OCI-M2 (cell line): ENCODE measurements around the gene MMP24OS.

ENCODE experiments used
- DNase-seq: peaks from one replicate; lab custom pipeline; 2025; ENCODE audit not compliant: unreplicated experiment; lab: John Stamatoyannopoulos, UW

The MMP24OS gene

DNA sequence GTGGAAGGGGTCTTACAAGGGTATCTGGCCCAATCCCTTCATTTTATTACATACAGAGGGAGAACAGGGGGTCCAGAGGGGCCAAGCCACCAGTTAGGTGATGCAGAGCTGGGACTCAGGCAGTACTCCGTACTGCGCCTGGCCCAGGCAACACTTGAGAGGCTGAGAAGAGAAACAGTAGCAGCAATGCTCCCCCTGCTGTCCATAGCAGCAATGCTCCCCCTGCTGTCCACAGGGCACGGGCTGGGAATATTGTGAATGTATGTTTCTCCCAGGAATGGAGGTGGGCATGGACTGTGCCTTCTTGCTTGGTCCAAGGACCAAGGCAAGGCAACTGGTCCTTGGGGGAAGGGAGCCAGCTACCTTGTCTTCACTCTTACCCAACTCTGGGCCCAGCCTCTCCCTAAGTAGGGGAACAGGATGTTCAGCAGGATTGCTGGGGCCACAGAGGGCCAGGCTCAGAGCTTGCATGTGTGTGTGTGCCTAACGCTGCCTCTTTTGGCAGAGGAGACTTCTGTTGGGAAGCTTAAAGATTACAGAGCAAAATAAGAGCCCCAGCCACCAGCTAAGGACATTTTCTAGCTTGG, 29.1 kb upstream of the MMP24OS start:
- DNase-seq: no peak

- DNase-seq: no peak
Observed at GRCh38 chr20:35305682-35306556, 28.0 kb upstream of the MMP24OS start.

- DNase-seq: no peak
Observed at GRCh38 chr20:35304956-35305355, 27.0 kb upstream of the MMP24OS start.

- peak; percentile 61 for DNase-seq
Observed at GRCh38 chr20:35303735-35304491, 26.0 kb upstream of the MMP24OS start.

GRCh38 chr20:35303382-35303734, 25.4 kb upstream of the MMP24OS start:
- DNase-seq: no peak

DNA sequence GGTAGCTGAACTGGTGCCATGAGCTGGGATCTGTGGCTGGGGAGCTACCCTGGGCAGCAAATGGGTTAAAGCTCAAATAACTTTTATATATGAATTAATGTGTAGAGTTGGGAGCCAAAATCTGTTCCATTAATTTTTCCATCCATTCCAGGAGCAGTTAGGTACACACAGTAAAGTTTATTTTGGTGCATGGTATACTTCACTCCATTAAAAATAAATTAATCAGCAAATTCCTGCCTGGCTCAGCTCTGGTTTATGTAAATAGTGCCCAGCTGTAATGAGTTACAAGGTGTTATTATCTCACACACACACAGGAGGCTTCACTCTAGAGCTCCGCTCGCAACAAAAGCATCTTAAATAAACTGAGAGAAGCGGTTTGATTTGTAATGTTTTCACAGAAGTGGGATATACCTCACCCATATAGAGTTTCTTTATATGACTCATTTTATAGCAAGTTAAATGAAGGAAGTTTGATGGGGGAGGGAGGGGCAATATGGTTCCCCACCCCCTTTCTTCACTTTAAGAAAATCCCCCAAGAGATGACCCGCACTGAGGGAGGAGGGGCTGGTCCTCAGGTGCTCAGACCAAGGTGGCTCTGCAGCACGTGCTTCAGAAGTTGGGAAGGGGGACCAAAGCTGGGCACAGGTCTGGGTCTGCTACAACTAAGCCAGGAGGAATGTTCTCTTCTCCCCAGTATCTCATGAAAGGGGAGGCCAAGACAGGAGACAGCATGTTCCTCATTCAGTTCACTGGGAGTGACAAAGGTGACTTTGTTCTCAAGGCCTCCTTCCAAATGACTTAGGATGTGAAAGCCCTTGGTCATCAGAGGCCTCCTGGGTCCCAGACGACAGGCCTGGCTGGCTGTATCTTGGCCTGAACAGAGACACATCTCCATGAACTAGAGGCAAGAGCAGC, 24.8 kb upstream of the MMP24OS start:
- DNase-seq: no peak

DNA sequence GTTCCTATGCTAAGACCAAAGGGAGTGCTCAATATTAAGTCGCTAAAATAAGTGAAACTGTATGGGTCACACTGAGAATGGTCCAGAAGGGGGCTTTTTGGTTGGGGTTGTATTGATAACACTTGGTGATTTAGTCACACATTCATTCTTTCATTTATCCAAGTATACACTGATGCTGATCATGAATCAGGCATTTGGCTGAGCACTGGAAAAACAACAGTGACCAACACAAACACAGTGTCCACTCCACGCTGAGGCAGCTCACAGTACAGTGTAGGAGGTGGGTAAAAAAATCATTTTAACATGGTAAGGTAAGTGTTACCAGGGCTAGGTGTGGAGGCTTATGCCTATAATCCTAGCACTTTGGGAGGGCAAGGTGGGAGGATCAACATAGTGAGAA, 23.5 kb upstream of the MMP24OS start:
- no peak for DNase-seq

GRCh38 chr20:35300469-35301262, 22.7 kb upstream of the MMP24OS start:
- DNase-seq: no peak

- DNase-seq: no peak
Observed at GRCh38 chr20:35299780-35300179, 21.9 kb upstream of the MMP24OS start.

- DNase-seq: no peak
Observed at GRCh38 chr20:35298264-35298663, 20.3 kb upstream of the MMP24OS start.

DNA sequence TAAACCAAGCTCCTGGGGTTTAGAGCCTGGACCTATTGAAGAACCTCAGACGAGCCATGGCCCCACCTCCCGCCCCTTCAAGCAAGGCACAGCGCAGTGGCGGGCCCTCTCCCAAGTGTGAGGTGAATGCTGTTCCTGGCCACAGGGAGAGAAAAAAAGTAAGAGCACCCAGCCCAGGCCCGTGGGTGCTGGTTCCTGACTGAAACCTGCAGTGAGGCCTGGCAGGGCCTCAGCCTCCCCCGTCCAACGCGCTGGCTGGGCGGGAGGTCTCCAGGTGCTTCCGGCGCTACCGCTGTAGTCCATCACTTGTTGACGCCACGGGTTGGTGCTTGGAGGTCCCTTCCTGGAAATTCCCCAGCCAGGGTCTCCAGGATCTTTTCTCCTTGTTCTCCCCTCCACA, 19.8 kb upstream of the MMP24OS start:
- no peak for DNase-seq

DNA sequence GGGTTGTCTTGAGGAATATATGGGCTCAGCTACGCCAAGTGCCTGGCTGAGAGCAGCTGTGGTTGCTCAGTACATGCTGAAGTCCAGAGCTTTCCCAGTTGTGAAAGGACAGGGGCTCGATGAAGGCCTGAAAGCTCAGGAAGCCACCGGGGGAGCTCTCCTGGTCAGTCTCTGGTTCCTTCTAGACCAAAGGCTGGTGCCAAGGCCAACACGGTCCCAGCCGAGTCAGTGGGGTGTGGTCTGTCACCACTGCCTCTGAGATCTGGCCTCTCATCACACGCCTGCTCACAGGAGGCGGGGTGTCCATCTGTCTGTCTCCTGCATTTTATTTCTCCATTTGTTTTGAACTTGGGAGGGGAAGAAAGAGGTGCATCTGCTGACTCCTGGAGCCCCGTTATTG, 19.2 kb upstream of the MMP24OS start:
- no peak for DNase-seq

DNA sequence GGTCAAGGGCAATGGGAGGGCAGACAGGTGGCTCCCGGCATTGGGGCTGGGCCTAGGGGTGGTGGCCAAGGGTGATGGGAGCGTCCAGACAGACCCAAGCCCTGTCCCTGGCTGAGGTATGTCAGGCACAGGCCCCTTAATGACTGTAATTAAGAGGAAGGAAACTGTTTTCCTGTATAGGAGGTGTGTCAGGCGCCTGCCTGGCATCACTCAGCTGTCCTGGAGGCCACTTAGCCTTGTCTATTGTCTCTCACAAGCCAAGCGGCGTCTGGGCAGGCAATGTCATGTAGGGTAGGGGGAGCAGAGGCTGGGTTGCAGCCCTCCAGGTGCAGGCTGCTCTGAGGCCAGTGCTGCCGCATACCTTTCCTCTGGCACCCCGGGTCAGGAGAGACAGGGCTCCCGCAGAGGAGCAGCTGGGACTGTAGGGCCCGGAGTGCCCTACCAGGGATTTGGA, 18.2 kb upstream of the MMP24OS start:
- DNase-seq: no peak

DNA sequence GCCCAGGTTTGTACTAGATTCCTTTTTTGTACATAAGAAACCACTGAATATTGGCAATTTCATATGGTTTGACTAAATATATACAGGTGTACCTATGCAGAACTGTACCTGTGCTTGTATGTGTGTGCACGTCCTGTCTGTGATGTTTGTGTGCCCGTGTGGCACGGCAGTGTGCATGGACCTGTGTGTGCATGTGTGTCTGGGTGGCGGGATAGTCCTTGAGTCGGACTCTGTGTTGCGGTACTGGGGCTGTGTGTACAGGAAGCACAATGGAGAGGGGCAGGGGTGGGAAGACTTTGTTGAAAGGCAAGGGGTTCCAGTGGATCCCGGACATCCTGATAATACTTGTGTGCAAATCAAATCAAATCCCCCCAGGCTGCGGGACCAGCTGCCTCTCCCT, 17.8 kb upstream of the MMP24OS start:
- no peak for DNase-seq

GRCh38 chr20:35295058-35295457, 17.1 kb upstream of the MMP24OS start:
- DNase-seq: no peak

- no peak for DNase-seq
Observed at GRCh38 chr20:35294293-35294685, 16.4 kb upstream of the MMP24OS start.

- no peak for DNase-seq
Observed at GRCh38 chr20:35293303-35294292, 15.7 kb upstream of the MMP24OS start.

- DNase-seq: no peak
Observed at GRCh38 chr20:35292504-35293285, 14.8 kb upstream of the MMP24OS start.
